ENCODE measurements around the gene NCKAP5. TPM values are rescaled to one million over a fixed set of nuclear protein-coding genes. Genes with fewer than 3 reads are reported as not detected.
A peak's percentile ranks its signal among the peaks of the same experiment; 100 is the strongest.

NCKAP5 gene
- total RNA-seq, 1 donor from 2014 or later, result 7.7 TPM

- Mint-ChIP-seq H3K9me3 (no peaks in the 10 kb centered on the region), H3K27me3 (no peaks in the 10 kb centered on the region), H3K4me1 (ENCODE audit: unreplicated experiment) (peaks cover 15% of the 10 kb centered on the region), H3K36me3 (no peaks in the 10 kb centered on the region), H3K27ac (no peak overlapping the region), H3K4me3 (no peak overlapping the region)
- DNase-seq (ENCODE audit: extremely low spot score, unreplicated experiment), result no peak
- TF ChIP-seq, protein P1, sequence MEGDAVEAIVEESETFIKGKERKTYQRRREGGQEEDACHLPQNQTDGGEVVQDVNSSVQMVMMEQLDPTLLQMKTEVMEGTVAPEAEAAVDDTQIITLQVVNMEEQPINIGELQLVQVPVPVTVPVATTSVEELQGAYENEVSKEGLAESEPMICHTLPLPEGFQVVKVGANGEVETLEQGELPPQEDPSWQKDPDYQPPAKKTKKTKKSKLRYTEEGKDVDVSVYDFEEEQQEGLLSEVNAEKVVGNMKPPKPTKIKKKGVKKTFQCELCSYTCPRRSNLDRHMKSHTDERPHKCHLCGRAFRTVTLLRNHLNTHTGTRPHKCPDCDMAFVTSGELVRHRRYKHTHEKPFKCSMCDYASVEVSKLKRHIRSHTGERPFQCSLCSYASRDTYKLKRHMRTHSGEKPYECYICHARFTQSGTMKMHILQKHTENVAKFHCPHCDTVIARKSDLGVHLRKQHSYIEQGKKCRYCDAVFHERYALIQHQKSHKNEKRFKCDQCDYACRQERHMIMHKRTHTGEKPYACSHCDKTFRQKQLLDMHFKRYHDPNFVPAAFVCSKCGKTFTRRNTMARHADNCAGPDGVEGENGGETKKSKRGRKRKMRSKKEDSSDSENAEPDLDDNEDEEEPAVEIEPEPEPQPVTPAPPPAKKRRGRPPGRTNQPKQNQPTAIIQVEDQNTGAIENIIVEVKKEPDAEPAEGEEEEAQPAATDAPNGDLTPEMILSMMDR (conservative IDR thresholded peaks at IDR 0.05), result no peak
These were observed 153.6 kb downstream of the NCKAP5 start for GRCh38 chr2:133414486-133415209.

DNA sequence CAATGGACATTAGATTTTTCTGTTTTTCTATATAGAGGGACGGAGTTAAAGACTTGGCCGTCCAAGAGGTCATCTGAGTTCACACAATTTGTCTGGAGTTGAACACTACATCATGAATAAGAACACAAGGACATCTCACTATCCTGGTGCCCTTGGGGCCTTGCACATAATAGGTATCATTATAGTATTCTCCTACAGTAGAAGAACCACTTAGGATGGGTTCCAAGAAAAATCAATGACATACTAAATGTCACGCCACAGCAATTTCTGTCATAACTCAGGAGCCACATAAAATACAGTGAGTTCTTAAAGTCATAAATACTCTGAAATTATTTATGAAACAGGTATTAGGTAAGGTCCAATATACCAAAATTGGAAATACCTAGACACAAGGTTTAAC is 154.4 kb downstream of the NCKAP5 start:
- Mint-ChIP-seq H3K4me1 (ENCODE audit: unreplicated experiment) (peaks cover 15% of the 10 kb centered on the region), H3K36me3 (no peaks in the 10 kb centered on the region), H3K9me3 (no peaks in the 10 kb centered on the region), H3K27ac (no peak overlapping the region), H3K4me3 (no peak overlapping the region), H3K27me3 (no peaks in the 10 kb centered on the region)
- TF ChIP-seq, protein P1 (conservative IDR thresholded peaks at IDR 0.05), result no peak
- DNase-seq (ENCODE audit: extremely low spot score, unreplicated experiment), result no peak

DNA sequence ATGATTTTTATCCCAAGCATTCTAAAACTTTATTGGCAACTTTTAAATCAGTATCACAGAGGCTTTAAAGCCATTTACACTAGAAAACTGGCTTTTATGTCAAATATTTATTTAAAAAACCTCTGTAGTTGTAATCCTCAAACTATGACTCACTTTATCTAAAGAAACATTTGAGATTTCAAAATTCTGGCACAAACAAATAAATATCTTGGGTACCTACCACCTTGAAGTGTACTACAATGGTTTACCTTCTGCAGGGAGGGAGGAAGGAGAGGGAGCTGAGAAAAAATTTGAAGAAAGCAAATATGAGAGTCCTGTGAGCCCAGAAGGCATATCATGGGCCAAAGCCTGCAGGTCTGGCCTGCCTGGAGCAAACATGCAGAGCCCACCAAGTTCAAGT is 155.6 kb downstream of the NCKAP5 start:
- Mint-ChIP-seq H3K4me3 (no peak overlapping the region), H3K36me3 (no peaks in the 10 kb centered on the region), H3K27ac (no peak overlapping the region), H3K27me3 (no peaks in the 10 kb centered on the region), H3K9me3 (no peaks in the 10 kb centered on the region), H3K4me1 (ENCODE audit: unreplicated experiment) (peaks cover 6% of the 10 kb centered on the region)
- no peak for DNase-seq (ENCODE audit: extremely low spot score, unreplicated experiment)
- TF ChIP-seq, protein P1 (conservative IDR thresholded peaks at IDR 0.05), result no peak

DNA sequence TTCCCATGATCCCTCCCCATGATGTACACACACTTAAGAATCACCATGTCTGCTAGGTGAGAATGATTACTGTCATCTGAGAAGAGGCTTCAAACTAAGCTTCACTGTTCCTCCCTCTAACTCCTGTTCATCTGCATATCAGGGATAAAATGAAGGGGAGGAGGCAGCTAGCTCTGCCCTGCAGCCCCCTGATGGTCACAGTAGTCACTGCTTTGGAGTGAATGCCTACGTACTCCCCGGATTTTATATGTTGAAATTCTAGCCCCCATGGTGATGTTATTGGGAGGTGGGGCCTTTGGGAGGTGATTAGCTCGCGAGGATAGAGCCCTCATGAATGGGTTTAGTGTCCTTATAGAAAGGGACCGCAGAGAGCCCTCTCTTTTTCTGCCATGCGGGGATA is 156.4 kb downstream of the NCKAP5 start:
- Mint-ChIP-seq H3K36me3 (no peaks in the 10 kb centered on the region), H3K4me3 (no peak overlapping the region), H3K9me3 (no peaks in the 10 kb centered on the region), H3K27ac (no peak overlapping the region), H3K27me3 (peaks cover 1% of the 10 kb centered on the region), H3K4me1 (ENCODE audit: unreplicated experiment) (peaks cover 2% of the 10 kb centered on the region)
- TF ChIP-seq, protein P1 (conservative IDR thresholded peaks at IDR 0.05), result peak; percentile 56
- DNase-seq (ENCODE audit: extremely low spot score, unreplicated experiment), result no peak

DNA sequence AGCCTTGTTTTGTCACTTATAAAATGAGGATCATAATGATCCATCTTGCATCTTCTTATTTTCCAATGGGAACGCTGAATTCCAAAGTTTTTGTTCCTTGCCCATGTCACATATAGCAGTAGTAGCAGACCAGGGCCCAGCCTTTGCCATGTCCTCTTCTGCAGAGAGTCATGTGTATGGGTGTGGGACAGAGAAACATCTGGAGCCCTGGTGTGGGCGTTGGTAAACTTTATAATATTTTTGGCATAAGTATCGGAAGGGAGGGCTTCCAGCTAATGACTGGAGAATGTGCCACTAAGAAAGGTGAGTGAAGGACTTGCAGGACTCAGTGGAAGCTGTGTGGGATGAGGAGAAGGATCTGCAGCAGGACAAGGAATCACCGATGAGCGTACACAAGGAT is 157.2 kb downstream of the NCKAP5 start:
- Mint-ChIP-seq H3K4me1 (ENCODE audit: unreplicated experiment) (peaks cover 7% of the 10 kb centered on the region), H3K27me3 (peaks cover 2% of the 10 kb centered on the region), H3K9me3 (no peaks in the 10 kb centered on the region), H3K4me3 (no peak overlapping the region), H3K27ac (no peak overlapping the region), H3K36me3 (no peaks in the 10 kb centered on the region)
- TF ChIP-seq, protein P1 (conservative IDR thresholded peaks at IDR 0.05), result no peak
- DNase-seq (ENCODE audit: extremely low spot score, unreplicated experiment), result no peak
